22Rv1 (cell line): Measurements from ENCODE around the gene YBX2.
"Not testable (repeated sequence)": the region's sequence is repeated elsewhere in the genome, so short reads cannot be mapped to it uniquely, and the experiment has no call there.

ENCODE experiments used
- H3K27ac ChIP-seq: fragments of 450-650 bp; 2 replicates; pipeline ENCODE4 v1.5.1; 2017
- ZFX ChIP-seq: fragments of 450-650 bp; IDR thresholded peaks from 2 replicates; pipeline ENCODE4 v1.6.1; 2017; ENCODE audit warnings: antibody characterized with exemption, borderline replicate concordance
- TF ChIP-seq, protein P1 (sequence below): fragments of 450-650 bp; IDR thresholded peaks from 2 replicates; pipeline ENCODE4 v1.5.1; 2017; ENCODE audit warnings: mild to moderate bottlenecking

The YBX2 gene

DNA sequence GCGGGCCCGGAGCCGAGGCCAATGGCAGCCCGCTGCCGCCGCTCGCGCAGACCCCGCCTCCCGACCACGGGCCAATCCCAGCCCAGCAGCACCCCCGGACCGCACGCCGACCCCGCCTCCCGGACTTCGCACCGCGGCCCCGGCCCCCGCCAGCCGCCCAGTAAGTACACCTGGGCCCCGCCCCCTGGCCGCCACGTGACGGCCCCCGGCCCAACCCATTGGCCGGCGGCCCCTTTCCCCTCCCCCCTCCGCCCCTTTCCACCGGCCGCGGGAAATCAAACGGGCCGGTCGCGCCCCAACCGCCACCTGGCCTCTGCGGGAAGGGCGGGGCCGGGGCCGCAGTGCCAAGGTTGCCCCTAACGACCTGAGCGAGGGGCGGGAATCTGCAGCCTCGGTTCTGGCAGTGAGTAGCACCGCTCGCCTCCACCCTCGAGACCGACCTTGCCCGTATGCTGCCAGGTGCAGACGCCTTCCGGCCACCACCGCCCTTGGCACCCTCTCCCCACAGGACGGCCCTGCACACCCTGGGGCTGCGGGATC lies at the start of gene YBX2:
TSS of gene YBX2 (minus strand) at position 26 of the 540 bp plus-strand sequence. CDS start 139 bp downstream, outside the sequence.
- no peak for TF ChIP-seq ZFX
- H3K27ac ChIP-seq: peak within 1 kb of the TSS; percentile 100

DNA sequence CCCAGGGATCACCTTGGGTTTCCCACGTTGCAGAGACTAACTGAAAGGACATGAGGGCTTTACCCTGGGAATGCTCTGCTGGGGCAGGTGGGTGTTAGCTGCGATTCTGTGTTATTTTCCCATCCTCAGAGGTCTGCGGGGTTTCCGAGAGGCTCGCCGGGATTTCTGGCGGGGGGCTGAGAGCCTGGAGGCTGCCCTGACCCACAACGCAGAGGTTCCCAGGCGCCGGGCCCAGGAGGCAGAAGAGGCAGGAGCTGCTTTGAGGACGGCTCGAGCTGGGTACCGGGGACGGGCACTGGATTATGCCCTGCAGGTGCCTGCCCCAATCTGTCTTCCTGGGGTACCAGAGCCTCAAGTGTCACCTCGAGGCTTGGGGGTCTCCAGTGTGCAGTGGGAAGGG lies 48.8 kb upstream of the YBX2 start:
- TF ChIP-seq, protein P1, sequence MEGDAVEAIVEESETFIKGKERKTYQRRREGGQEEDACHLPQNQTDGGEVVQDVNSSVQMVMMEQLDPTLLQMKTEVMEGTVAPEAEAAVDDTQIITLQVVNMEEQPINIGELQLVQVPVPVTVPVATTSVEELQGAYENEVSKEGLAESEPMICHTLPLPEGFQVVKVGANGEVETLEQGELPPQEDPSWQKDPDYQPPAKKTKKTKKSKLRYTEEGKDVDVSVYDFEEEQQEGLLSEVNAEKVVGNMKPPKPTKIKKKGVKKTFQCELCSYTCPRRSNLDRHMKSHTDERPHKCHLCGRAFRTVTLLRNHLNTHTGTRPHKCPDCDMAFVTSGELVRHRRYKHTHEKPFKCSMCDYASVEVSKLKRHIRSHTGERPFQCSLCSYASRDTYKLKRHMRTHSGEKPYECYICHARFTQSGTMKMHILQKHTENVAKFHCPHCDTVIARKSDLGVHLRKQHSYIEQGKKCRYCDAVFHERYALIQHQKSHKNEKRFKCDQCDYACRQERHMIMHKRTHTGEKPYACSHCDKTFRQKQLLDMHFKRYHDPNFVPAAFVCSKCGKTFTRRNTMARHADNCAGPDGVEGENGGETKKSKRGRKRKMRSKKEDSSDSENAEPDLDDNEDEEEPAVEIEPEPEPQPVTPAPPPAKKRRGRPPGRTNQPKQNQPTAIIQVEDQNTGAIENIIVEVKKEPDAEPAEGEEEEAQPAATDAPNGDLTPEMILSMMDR: no peak
- TF ChIP-seq ZFX: no peak

DNA sequence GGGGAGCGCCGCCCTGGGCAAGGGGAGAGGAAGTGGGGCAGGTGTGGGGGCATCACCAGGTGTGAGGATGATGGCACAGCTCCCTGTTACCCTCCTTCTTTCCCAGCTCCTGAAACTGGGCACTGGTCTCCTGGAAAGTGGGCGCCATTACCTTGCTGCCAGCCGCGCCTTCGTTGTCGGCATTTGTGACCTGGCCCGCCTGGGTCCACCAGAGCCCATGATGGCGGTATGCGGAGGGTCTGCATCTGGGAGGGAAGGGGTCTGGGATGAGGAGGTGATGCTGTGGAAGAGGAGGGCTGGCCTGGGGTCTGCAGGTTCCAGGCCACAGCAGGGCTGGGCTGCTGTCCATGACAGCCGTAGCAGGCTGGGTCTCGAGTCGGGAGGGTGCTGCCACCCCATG lies 47.4 kb upstream of the YBX2 start:
- H3K27ac ChIP-seq: no peak overlapping the region
- TF ChIP-seq, protein P1: no peak
- no peak for TF ChIP-seq ZFX

More for the DNA sequence above, 48.8 kb upstream of the YBX2 start:
- no peak overlapping the region for H3K27ac ChIP-seq

DNA sequence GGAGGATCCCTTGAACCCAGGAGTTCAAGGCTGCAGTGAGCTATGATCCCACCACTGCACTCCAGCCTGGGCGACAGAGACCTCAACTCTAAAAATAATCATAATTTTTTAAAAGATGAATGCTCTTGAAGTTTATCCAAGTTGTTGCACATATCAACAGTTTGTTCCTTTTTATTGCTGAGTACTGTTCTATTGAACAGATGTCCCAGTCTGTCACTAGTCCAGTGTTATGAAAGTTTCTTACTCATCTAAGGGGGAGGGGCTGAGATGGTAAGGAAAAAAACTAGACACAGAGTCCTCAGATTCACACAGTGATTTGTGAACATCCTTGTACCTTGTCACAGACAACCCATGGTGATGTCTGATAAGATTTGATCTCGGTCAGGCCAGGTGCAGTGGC lies 45.7 kb upstream of the YBX2 start:
- no peak overlapping the region for H3K27ac ChIP-seq
- no peak for TF ChIP-seq ZFX
- TF ChIP-seq, protein P1: no peak

GRCh38 chr17:7337600-7337999 lies 43.2 kb upstream of the YBX2 start:
- not testable (repeated sequence) for H3K27ac ChIP-seq

DNA sequence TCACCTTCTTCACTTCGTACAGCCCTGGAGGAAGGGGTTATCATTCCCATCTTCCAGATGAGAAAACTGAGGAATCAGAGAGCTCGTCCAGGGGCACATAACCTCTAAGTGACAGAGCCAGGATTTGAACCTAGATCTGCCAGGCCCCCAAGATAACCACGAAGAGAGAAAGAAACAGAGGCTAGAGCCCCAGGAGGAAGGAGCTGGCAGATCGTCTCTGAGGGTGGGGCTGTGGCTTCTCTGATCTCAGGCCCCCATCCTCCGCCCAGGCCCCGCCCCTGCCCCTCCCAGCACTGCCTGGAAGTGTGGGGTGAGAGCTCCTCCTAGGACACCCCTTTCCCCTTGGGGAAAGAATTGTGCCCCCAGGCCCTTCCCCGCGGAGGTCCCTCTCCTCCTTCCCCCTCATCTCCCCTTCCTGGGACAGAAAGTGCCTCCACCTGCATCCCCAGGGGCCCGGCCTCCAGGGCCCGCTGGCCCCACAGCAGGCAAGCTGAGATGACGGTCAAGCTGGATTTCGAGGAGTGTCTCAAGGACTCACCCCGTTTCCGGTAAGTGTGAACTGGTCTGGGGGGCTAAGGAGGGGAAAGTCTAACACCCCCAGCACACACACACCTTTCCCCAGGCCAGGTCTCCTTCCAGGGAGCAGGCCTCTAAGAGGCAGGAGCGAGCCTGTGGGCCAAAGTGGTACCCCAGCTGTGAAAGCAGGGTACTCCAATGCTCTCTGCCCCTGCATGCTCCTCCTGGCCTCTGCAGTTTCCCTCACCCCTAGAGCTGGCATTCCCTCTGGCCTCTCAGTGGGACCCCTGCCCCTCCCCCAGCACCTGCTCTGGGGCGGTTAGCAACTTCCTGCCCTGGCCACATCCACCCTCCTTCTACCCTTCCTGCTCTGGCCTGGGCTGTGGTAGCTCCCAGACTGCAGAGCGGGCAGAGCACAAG lies 42.1 kb upstream of the YBX2 start, which contains the start of gene ACAP1:
TSS of gene ACAP1 (plus strand) at position 290 of the 936 bp plus-strand sequence. CDS start at position 496, 206 bp downstream.
- TF ChIP-seq ZFX: no peak
- TF ChIP-seq, protein P1: no peak
- no peak within 1 kb of the TSS for H3K27ac ChIP-seq

DNA sequence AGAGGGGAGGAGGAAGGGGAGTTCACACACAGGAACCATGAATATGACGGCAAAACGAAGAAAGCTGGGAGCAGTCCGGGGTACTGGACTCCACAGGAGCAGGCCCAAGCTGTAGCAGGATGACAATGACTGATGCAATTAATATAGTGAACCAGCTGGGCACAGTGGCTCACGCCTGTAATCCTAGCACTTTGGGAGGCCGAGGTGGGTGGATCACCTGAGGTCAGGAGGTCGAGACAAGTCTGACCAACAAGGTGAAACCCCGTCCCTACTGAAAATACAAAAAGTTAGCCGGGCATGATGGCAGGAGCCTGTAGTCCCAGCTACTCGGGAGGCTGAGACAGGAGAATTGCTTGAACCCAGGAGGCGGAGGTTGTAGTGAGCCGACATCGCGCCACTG lies 41.3 kb upstream of the YBX2 start:
- not testable (repeated sequence) for H3K27ac ChIP-seq

DNA sequence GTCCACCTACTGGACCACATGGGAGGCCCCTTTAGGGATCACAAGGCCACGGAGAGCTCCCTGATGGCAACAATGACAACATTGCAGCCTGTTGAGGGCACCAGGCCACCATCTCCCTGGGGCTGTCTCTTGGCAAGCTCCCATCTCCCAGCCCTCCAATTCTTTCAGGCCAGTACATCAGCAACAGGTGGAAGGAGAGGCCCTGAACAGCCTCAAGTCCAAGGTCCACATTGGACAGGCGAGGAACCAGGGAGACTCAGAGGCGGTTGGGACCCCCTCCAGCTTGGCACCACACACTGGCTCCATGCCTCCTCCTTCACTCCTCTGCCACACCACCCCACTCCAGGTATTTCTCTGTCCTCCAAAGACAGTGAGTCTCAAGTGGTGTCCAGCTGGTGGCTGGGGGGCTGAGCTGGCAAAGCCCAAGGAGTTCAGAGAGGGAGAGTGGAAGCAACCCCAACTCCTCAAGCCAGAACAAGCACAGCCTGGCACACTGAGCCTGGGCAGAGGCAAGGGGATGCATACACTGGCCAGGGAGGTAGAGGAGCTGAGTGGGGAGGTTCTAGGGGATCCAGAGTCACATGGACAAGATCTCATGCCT lies 40.6 kb upstream of the YBX2 start:
- TF ChIP-seq, protein P1: no peak
- TF ChIP-seq ZFX: no peak
- H3K27ac ChIP-seq: no peak overlapping the region

GRCh38 chr17:7332600-7333069 lies 38.2 kb upstream of the YBX2 start:
- not testable (repeated sequence) for H3K27ac ChIP-seq
